KMS-11 (cell line): ENCODE results near the gene GDE1.

Source experiments
- H2AFZ ChIP-seq: fragments of 200-600 bp; sonication (generic); 2 replicates; pipeline ENCODE4 v1.6.1; 2016; ENCODE audit warnings: antibody characterized with exemption, mixed run types, low read depth
- H3K27ac ChIP-seq: fragments of 200-600 bp; sonication (generic); 2 replicates; pipeline ENCODE4 v1.6.1; 2016; ENCODE audit warnings: mild to moderate bottlenecking, mixed run types
- H3K27me3 ChIP-seq: fragments of 200-600 bp; sonication (generic); 2 replicates; pipeline ENCODE4 v1.6.1; 2017; ENCODE audit warnings: mild to moderate bottlenecking, low read depth, mixed run types, moderate library complexity; ENCODE audit not compliant: insufficient read depth
- H3K36me3 ChIP-seq: fragments of 200-600 bp; sonication (generic); 2 replicates; pipeline ENCODE4 v1.6.1; 2017; ENCODE audit warnings: mild to moderate bottlenecking, mixed run types; ENCODE audit not compliant: insufficient read depth
- H3K4me1 ChIP-seq: fragments of 200-600 bp; sonication (generic); 2 replicates; pipeline ENCODE4 v1.6.1; 2016; ENCODE audit warnings: mild to moderate bottlenecking, low read depth, mixed run types; ENCODE audit not compliant: poor library complexity, severe bottlenecking
- H3K4me2 ChIP-seq: fragments of 200-600 bp; sonication (generic); 2 replicates; pipeline ENCODE4 v1.7.0; 2016; ENCODE audit warnings: mild to moderate bottlenecking, mixed run types
- H3K4me3 ChIP-seq: fragments of 200-600 bp; sonication (generic); IDR thresholded peaks from 2 replicates; pipeline ENCODE4 v1.6.1; 2017; ENCODE audit warnings: low read depth, low read length, mixed read lengths; ENCODE audit not compliant: insufficient read depth
- H3K79me2 ChIP-seq: fragments of 200-600 bp; sonication (generic); 2 replicates; pipeline ENCODE4 v1.6.1; 2016; ENCODE audit warnings: low read depth, mixed run types; ENCODE audit not compliant: insufficient read depth
- H3K9ac ChIP-seq: fragments of 200-600 bp; sonication (generic); 2 replicates; pipeline ENCODE4 v1.6.1; 2016; ENCODE audit warnings: mild to moderate bottlenecking, mixed run types
- H4K20me1 ChIP-seq: fragments of 200-600 bp; sonication (generic); 2 replicates; pipeline ENCODE4 v1.6.1; 2016; ENCODE audit warnings: mild to moderate bottlenecking, mixed run types; ENCODE audit not compliant: insufficient read depth
- TF ChIP-seq, protein P1 (sequence below): fragments of 200-600 bp; sonication (generic); conservative IDR thresholded peaks from 2 replicates; pipeline ENCODE4 v1.6.1; 2017; ENCODE audit warnings: low read depth, mild to moderate bottlenecking, antibody characterized with exemption, low read length, moderate library complexity, mixed read lengths

Gene GDE1

GRCh38 chr16:19472482-19472881, 49.4 kb downstream of the GDE1 start:
- H3K36me3 ChIP-seq: no peaks in the 10 kb centered on the region
- no peak overlapping the region for H3K4me3 ChIP-seq
- H2AFZ ChIP-seq: no peak overlapping the region
- TF ChIP-seq, protein P1, sequence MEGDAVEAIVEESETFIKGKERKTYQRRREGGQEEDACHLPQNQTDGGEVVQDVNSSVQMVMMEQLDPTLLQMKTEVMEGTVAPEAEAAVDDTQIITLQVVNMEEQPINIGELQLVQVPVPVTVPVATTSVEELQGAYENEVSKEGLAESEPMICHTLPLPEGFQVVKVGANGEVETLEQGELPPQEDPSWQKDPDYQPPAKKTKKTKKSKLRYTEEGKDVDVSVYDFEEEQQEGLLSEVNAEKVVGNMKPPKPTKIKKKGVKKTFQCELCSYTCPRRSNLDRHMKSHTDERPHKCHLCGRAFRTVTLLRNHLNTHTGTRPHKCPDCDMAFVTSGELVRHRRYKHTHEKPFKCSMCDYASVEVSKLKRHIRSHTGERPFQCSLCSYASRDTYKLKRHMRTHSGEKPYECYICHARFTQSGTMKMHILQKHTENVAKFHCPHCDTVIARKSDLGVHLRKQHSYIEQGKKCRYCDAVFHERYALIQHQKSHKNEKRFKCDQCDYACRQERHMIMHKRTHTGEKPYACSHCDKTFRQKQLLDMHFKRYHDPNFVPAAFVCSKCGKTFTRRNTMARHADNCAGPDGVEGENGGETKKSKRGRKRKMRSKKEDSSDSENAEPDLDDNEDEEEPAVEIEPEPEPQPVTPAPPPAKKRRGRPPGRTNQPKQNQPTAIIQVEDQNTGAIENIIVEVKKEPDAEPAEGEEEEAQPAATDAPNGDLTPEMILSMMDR: no peak
- H3K9ac ChIP-seq: no peak overlapping the region
- no peak overlapping the region for H3K4me2 ChIP-seq
- no peaks in the 10 kb centered on the region for H3K27me3 ChIP-seq
- H4K20me1 ChIP-seq: no peaks in the 10 kb centered on the region
- H3K79me2 ChIP-seq: no peaks in the 10 kb centered on the region
- no peak overlapping the region for H3K27ac ChIP-seq
- no peaks in the 10 kb centered on the region for H3K4me1 ChIP-seq

DNA sequence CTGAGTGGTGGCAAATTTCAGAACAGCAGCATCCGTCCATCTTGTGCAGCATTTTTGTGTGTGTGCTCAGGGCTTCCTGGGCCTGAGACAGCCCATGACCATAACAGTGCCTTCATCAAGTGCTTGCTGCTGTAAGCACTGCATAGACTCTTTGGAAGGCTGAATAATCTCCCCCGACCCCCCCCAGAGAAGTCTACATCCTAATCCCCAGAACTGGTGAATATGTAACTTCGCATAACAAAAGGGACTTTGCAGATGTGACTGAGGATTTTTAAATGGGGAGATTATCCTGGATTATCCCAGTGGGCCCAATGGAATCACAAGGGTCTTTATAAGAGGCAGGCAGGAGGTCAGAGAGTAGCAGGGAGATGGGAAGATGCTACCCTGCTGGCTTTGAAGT, 53.6 kb downstream of the GDE1 start:
- TF ChIP-seq, protein P1: no peak
- no peak overlapping the region for H3K27ac ChIP-seq
- no peak overlapping the region for H3K9ac ChIP-seq
- no peaks in the 10 kb centered on the region for H3K36me3 ChIP-seq
- no peaks in the 10 kb centered on the region for H3K27me3 ChIP-seq
- H4K20me1 ChIP-seq: no peaks in the 10 kb centered on the region
- H3K4me2 ChIP-seq: no peak overlapping the region
- H3K79me2 ChIP-seq: no peaks in the 10 kb centered on the region
- H2AFZ ChIP-seq: no peak overlapping the region
- no peaks in the 10 kb centered on the region for H3K4me1 ChIP-seq
- H3K4me3 ChIP-seq: no peak overlapping the region

DNA sequence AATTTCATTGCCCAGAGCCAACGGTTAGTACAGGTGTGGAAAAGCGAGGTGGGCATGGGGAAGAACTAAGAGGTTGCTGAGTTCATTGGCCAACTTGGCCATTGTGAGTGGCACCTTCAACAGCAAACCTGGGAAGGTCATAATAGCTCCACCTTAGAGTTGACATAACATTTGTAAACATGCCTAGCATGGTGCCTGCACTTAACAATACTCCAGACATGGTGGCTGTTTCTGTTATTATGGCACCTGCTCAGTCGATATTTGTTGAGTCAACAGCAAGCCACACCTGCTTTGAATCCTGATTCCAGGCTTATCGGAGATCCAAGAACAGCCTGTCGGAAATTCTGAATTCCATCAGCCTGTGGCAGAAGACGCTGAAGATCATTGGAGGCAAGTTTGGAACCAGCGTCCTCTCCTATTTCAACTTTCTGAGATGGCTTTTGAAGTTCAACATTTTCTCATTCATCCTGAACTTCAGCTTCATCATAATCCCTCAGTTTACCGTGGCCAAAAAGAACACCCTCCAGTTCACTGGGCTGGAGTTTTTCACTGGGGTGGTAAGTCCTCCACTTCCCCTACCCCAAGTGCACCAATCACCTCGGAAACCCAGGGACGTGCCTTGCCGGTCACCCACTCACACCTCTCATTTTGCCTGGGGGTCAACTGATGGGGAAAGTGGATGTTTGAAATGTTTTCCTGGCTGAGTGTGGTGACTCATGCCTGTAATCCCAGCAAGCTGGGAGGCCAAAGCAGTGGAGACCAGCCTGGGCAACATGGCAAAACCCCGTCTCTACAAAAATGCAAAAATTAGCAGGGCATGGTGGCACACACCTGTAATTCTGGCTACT, 58.2 kb downstream of the GDE1 start:
- TF ChIP-seq, protein P1: no peak
- Histone ChIP-seq H3K9ac (no peak overlapping the region), H2AFZ (no peak overlapping the region), H3K79me2 (no peaks in the 10 kb centered on the region), H3K27me3 (no peaks in the 10 kb centered on the region), H3K4me3 (no peak overlapping the region), H3K4me2 (no peak overlapping the region), H3K4me1 (no peaks in the 10 kb centered on the region), H3K36me3 (no peaks in the 10 kb centered on the region), H3K27ac (no peak overlapping the region), H4K20me1 (no peaks in the 10 kb centered on the region)

- no peak overlapping the region for H3K9ac ChIP-seq
- H3K4me1 ChIP-seq: no peaks in the 10 kb centered on the region
- H3K36me3 ChIP-seq: no peaks in the 10 kb centered on the region
- H3K79me2 ChIP-seq: no peaks in the 10 kb centered on the region
- H3K4me2 ChIP-seq: no peak overlapping the region
- TF ChIP-seq, protein P1: no peak
- no peak overlapping the region for H2AFZ ChIP-seq
- H4K20me1 ChIP-seq: no peaks in the 10 kb centered on the region
- no peak overlapping the region for H3K27ac ChIP-seq
- no peak overlapping the region for H3K4me3 ChIP-seq
- no peaks in the 10 kb centered on the region for H3K27me3 ChIP-seq
Measured at GRCh38 chr16:19460397-19460796, 61.5 kb downstream of the GDE1 start.
